H9 (cell line): Measurements from ENCODE around the gene PCDHAC2. TPM values are rescaled to one million over a fixed set of nuclear protein-coding genes. Genes with fewer than 3 reads are reported as not detected.

Source experiments
- DNase-seq: peaks from one replicate; pipeline ENCODE4 v3.0.0-alpha.2; 2017
- H2AFZ ChIP-seq: one replicate; pipeline ENCODE4 v1.6.1; 2013; ENCODE audit warnings: mild to moderate bottlenecking, low read length, control low read depth, moderate library complexity
- H2AK5ac ChIP-seq: 2 replicates; pipeline ENCODE4 v1.6.1; 2013; ENCODE audit warnings: low read length, control low read depth, mixed read lengths; ENCODE audit not compliant: insufficient read length
- H2BK120ac ChIP-seq: one replicate; pipeline ENCODE4 v1.6.1; 2013; ENCODE audit warnings: low read depth, mild to moderate bottlenecking, low read length, control low read depth, inconsistent platforms; ENCODE audit not compliant: poor library complexity, severe bottlenecking
- H2BK12ac ChIP-seq: 2 replicates; pipeline ENCODE4 v1.6.1; 2013; ENCODE audit warnings: low read length, control low read depth, mixed read lengths, low read depth; ENCODE audit not compliant: insufficient read length
- H2BK15ac ChIP-seq: 2 replicates; pipeline ENCODE4 v1.6.1; 2013; ENCODE audit warnings: low read depth, low read length, control low read depth
- H2BK20ac ChIP-seq: one replicate; pipeline ENCODE4 v1.6.1; 2013; ENCODE audit warnings: low read depth, mild to moderate bottlenecking, low read length, control low read depth, inconsistent platforms; ENCODE audit not compliant: poor library complexity, severe bottlenecking
- H2BK5ac ChIP-seq: 2 replicates; pipeline ENCODE4 v1.6.1; 2013; ENCODE audit warnings: low read length, control low read depth, mixed read lengths; ENCODE audit not compliant: insufficient read length
- H3K14ac ChIP-seq: 2 replicates; pipeline ENCODE4 v1.6.1; 2013; ENCODE audit warnings: low read length, control low read depth; ENCODE audit not compliant: insufficient read depth
- H3K18ac ChIP-seq: 2 replicates; pipeline ENCODE4 v1.6.1; 2013; ENCODE audit warnings: low read depth, mild to moderate bottlenecking, mixed read lengths, low read length, control low read depth; ENCODE audit not compliant: insufficient read length
- H3K23ac ChIP-seq: 2 replicates; pipeline ENCODE4 v1.6.1; 2013; ENCODE audit warnings: low read length, control low read depth, mixed read lengths, low read depth; ENCODE audit not compliant: insufficient read length
- H3K23me2 ChIP-seq: 2 replicates; pipeline ENCODE4 v1.6.1; 2013; ENCODE audit warnings: low read depth, mild to moderate bottlenecking, mixed read lengths, low read length, control low read depth; ENCODE audit not compliant: insufficient read length, poor library complexity, severe bottlenecking
- H3K27ac ChIP-seq: 2 replicates; pipeline ENCODE4 v1.5.1; 2013; ENCODE audit warnings: low read length, control low read depth, mixed read lengths, low read depth; ENCODE audit not compliant: insufficient read length
- H3K27me3 ChIP-seq: 2 replicates; pipeline ENCODE4 v1.6.1; 2013; ENCODE audit warnings: low read length, control low read depth, inconsistent platforms; ENCODE audit not compliant: insufficient read depth
- H3K4ac ChIP-seq: 2 replicates; pipeline ENCODE4 v1.6.1; 2013; ENCODE audit warnings: low read depth, mild to moderate bottlenecking, control low read depth, inconsistent platforms, low read length, moderate library complexity
- H3K4me1 ChIP-seq: 2 replicates; pipeline ENCODE4 v1.6.1; 2013; ENCODE audit warnings: low read length, control low read depth, inconsistent platforms; ENCODE audit not compliant: insufficient read depth
- H3K4me2 ChIP-seq: 2 replicates; pipeline ENCODE4 v1.6.1; 2013; ENCODE audit warnings: low read length, control low read depth, mixed read lengths; ENCODE audit not compliant: insufficient read length, insufficient read depth
- H3K56ac ChIP-seq: 2 replicates; pipeline ENCODE4 v1.6.1; 2013; ENCODE audit warnings: low read depth, mild to moderate bottlenecking, mixed read lengths, low read length, control low read depth; ENCODE audit not compliant: insufficient read length
- H3K79me1 ChIP-seq: 2 replicates; pipeline ENCODE4 v1.6.1; 2013; ENCODE audit warnings: low read depth, mild to moderate bottlenecking, moderate library complexity, low read length, control low read depth, inconsistent platforms; ENCODE audit not compliant: insufficient read depth, poor library complexity, severe bottlenecking
- H3K79me2 ChIP-seq: 2 replicates; pipeline ENCODE4 v1.6.1; 2013; ENCODE audit warnings: low read length, control low read depth, inconsistent platforms; ENCODE audit not compliant: insufficient read depth
- H3K9ac ChIP-seq: 2 replicates; pipeline ENCODE4 v1.6.1; 2013; ENCODE audit warnings: low read length, control low read depth, mixed read lengths; ENCODE audit not compliant: insufficient read length; ENCODE audit errors: extremely low read depth
- H3K9me3 ChIP-seq: one replicate; pipeline ENCODE4 v1.6.1; 2013; ENCODE audit warnings: low read depth, low read length, inconsistent platforms; ENCODE audit not compliant: control insufficient read depth
- H3T11ph ChIP-seq: one replicate; pipeline ENCODE4 v1.6.1; 2013; ENCODE audit warnings: mild to moderate bottlenecking, low read length, control low read depth, inconsistent platforms
- H4K20me1 ChIP-seq: one replicate; pipeline ENCODE4 v1.6.1; 2013; ENCODE audit not compliant: control insufficient read depth, insufficient read length, insufficient read depth
- H4K5ac ChIP-seq: 2 replicates; pipeline ENCODE4 v1.6.1; 2013; ENCODE audit warnings: low read depth, mild to moderate bottlenecking, mixed read lengths, low read length, control low read depth; ENCODE audit not compliant: insufficient read length
- H4K8ac ChIP-seq: replicated peaks from 2 replicates; pipeline ENCODE4 v1.6.1; 2013; ENCODE audit warnings: low read length, control low read depth, mixed read lengths, low read depth; ENCODE audit not compliant: insufficient read length
- H4K91ac ChIP-seq: 2 replicates; pipeline ENCODE4 v1.6.1; 2013; ENCODE audit warnings: low read depth, mild to moderate bottlenecking, moderate library complexity, mixed read lengths, low read length, control low read depth; ENCODE audit not compliant: insufficient read length
- H3K27ac Mint-ChIP-seq, 3 experiments: 2 replicates in 2 of 3; 3 replicates in 1 of 3; pipeline ENCODE4 v1.8.0; 2020 to 2021; ENCODE audit warnings: mixed read lengths in 3 of 3, mild to moderate bottlenecking in 1 of 3, moderate library complexity in 1 of 3
- H3K27me3 Mint-ChIP-seq: 2 replicates; pipeline ENCODE4 v1.8.0; 2021; ENCODE audit warnings: low read depth, mild to moderate bottlenecking, moderate library complexity, mixed read lengths
- H3K36me3 Mint-ChIP-seq, 3 experiments: 2 replicates in 2 of 3; 3 replicates in 1 of 3; pipeline ENCODE4 v1.8.0; 2020 to 2021; ENCODE audit warnings: low read depth in 3 of 3, mixed read lengths in 3 of 3; ENCODE audit not compliant: insufficient read depth in 1 of 3
- H3K4me1 Mint-ChIP-seq, 2 experiments: 2 replicates each; pipeline ENCODE4 v1.8.0; 2020; ENCODE audit warnings: mixed read lengths in 2 of 2
- H3K4me3 Mint-ChIP-seq, 2 experiments: 2 replicates in 1 of 2; 3 replicates in 1 of 2; pipeline ENCODE4 v1.8.0; 2020 to 2021; ENCODE audit warnings: mild to moderate bottlenecking in 2 of 2, mixed read lengths in 2 of 2, moderate library complexity in 1 of 2
- H3K9me3 Mint-ChIP-seq, 2 experiments: 2 replicates in 1 of 2; 3 replicates in 1 of 2; pipeline ENCODE4 v1.8.0; 2020; ENCODE audit warnings: mild to moderate bottlenecking in 2 of 2, mixed read lengths in 2 of 2, moderate library complexity in 1 of 2
- WGBS: extraction: QIAGEN DNeasy Blood & Tissue Kit; methylation state at CpG from one replicate; pipeline ENCODE4 v1.1.7; 2013; ENCODE audit warnings: missing lambda C conversion rate, low lambda C conversion rate, mixed read lengths; ENCODE audit not compliant: insufficient read length; ENCODE audit errors: extremely low coverage; 5-methylcytosine and 5-hydroxymethylcytosine counted together
- total RNA-seq: library from RNA; stranded (reverse); gene quantifications from 2 replicates; pipeline ENCODE4 v1.2.1, GENCODE V29; 2021
- TF ChIP-seq, protein P1 (sequence below): fragments of 200-600 bp; sonication (generic); conservative IDR thresholded peaks from 3 replicates; pipeline ENCODE4 v1.8.0; 2021; ENCODE audit warnings: antibody characterized with exemption, mild to moderate bottlenecking

The PCDHAC2 gene
- total RNA-seq, 1 experiment from 2014 or later = 4.8 TPM

DNA sequence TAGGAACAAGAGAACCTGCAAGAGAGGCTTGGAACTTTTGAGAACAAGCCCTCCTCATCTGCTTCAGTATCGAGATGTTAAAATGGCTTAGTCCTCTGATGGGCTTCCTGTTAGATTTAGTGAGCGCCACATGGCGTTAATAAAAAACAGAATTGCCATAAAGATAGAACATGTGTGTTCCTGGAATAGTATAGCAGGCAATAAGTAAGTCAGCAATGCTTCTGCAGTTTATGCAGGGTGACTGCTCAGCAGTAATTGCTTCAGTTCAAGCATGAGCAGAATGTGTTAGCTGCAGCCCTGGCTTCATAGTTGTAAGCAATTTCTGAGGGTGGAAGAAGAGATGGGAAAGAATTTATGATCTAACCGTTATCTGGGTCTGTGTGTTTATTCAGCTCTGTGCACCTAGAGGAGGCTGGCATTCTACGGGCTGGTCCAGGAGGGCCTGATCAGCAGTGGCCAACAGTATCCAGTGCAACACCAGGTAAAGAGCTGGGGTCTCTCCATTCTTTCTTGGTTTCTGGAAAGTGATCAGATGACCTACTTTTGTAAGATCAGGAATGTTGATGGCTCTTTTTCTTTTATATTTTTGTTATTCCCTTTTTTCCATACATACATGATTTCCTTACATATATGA lies 15.9 kb downstream of the PCDHAC2 start:
- H3K9me3 Mint-ChIP-seq = no peaks in the 10 kb centered on the region
- no CpG with 5 or more reads among the region's 5 CpGs for WGBS
- H4K8ac ChIP-seq = no peak overlapping the region
- no peaks in the 10 kb centered on the region for H3K27me3 ChIP-seq
- H3K23me2 ChIP-seq = no peaks in the 10 kb centered on the region
- H3K79me2 ChIP-seq = no peaks in the 10 kb centered on the region
- TF ChIP-seq, protein P1, sequence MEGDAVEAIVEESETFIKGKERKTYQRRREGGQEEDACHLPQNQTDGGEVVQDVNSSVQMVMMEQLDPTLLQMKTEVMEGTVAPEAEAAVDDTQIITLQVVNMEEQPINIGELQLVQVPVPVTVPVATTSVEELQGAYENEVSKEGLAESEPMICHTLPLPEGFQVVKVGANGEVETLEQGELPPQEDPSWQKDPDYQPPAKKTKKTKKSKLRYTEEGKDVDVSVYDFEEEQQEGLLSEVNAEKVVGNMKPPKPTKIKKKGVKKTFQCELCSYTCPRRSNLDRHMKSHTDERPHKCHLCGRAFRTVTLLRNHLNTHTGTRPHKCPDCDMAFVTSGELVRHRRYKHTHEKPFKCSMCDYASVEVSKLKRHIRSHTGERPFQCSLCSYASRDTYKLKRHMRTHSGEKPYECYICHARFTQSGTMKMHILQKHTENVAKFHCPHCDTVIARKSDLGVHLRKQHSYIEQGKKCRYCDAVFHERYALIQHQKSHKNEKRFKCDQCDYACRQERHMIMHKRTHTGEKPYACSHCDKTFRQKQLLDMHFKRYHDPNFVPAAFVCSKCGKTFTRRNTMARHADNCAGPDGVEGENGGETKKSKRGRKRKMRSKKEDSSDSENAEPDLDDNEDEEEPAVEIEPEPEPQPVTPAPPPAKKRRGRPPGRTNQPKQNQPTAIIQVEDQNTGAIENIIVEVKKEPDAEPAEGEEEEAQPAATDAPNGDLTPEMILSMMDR = no peak
- H3K4me1 Mint-ChIP-seq = peaks cover 35 to 37% of the 10 kb centered on the region in 2 experiments
- H4K20me1 ChIP-seq = no peaks in the 10 kb centered on the region
- H3K9me3 ChIP-seq = no peaks in the 10 kb centered on the region
- H3K4me2 ChIP-seq = no peak overlapping the region
- H3K4ac ChIP-seq = no peak overlapping the region
- no peaks in the 10 kb centered on the region for H3K79me1 ChIP-seq
- H2AFZ ChIP-seq = no peak overlapping the region
- H3K4me1 ChIP-seq = peaks cover 13% of the 10 kb centered on the region
- no peak overlapping the region for H2BK120ac ChIP-seq
- no peak overlapping the region for H3K4me3 Mint-ChIP-seq
- H2BK15ac ChIP-seq = no peak overlapping the region
- H2BK12ac ChIP-seq = no peak overlapping the region
- peaks cover 0 to 5% (median 0%) of the 10 kb centered on the region in 3 experiments; a peak in 2 of 7 replicates for H3K36me3 Mint-ChIP-seq
- no peak overlapping the region; a peak in 1 of 7 replicates for H3K27ac Mint-ChIP-seq
- no peak overlapping the region for H3T11ph ChIP-seq
- no peak overlapping the region for H3K14ac ChIP-seq
- H3K9ac ChIP-seq = no peak overlapping the region
- no peak for DNase-seq
- no peak overlapping the region for H3K27ac ChIP-seq
- no peak overlapping the region for H3K18ac ChIP-seq
- no peak overlapping the region for H4K5ac ChIP-seq
- H3K27me3 Mint-ChIP-seq = no peaks in the 10 kb centered on the region
- no peak overlapping the region for H4K91ac ChIP-seq
- no peak overlapping the region for H3K23ac ChIP-seq
- no peak overlapping the region for H2BK20ac ChIP-seq
- H2AK5ac ChIP-seq = no peak overlapping the region
- no peak overlapping the region for H3K56ac ChIP-seq
- no peak overlapping the region for H2BK5ac ChIP-seq
